ENCODE measurements around the gene RCL1.
"Not testable (repeated sequence)": the region's sequence is repeated elsewhere in the genome, so short reads cannot be mapped to it uniquely, and the experiment has no call there.

The RCL1 gene

DNA sequence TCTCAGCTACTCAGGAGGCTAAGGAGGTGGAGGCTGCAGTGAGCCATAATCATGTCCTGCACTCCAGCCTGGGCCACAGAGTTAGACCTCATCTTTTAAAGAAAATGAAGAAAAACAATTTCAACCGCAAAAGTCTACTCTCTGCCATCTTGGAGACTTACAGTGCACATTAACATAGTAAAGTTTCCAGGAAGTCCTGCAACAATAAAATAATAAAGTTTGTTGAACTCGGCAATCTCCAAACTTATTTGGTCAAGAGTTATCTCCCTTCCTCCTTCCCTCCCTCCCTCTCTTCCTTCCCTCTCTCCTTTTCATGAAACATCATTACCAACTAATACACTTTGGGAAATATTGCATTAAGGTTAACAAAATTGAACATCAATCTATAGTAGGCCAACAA, 98.2 kb downstream of the RCL1 start:
- no peak for TF ChIP-seq CTCF (IDR thresholded peaks at IDR 0.05; ENCODE audit: low read depth, low read length)
- no peak for DNase-seq (ENCODE audit: low read depth in 2 of 2)
- no peak overlapping the region for H3K4me3 ChIP-seq (replicated peaks in 1 of 2; ENCODE audit: low read depth in 2 of 2, low read length in 2 of 2)

- H3K4me3 ChIP-seq (replicated peaks in 1 of 2; ENCODE audit: low read depth in 2 of 2, low read length in 2 of 2): no peak overlapping the region
- no peak for TF ChIP-seq CTCF (IDR thresholded peaks at IDR 0.05; ENCODE audit: low read depth, low read length)
- DNase-seq (ENCODE audit: low read depth in 2 of 2): no peak
These were observed 98.9 kb downstream of the RCL1 start for GRCh38 chr9:4891674-4892073.

DNA sequence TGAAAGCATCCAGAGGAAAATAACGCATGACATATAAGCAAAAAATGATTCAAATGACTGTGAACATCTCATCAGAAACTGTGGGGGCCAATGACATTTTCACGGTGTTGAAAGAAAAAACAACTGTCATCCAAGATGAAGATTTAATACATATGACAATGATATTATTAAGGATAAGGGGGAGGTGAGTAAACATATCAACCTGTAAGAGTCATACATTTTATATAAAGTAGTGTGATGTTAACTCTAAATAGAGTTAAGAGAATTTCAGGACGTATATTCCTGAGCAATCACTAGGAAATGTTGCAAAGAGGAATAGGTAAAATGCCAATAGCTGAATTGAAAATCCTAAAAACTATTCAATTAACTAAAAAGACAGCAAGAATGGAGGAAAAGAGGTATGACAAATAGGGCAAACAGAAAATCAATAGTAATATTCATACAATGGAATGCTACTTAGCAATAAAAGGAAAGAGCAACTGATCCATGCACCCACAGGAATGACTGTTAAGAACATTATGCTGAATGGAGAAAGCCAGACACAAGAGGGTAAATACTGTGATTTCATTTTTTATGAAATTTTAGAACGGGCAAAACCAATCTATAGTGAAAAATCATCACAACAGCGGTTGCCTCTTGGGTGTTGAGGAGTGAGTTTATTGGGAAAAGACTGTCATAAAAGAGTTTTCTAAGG, 99.9 kb downstream of the RCL1 start:
- no peak for TF ChIP-seq CTCF (IDR thresholded peaks at IDR 0.05; ENCODE audit: low read depth, low read length)
- H3K4me3 ChIP-seq (replicated peaks in 1 of 2; ENCODE audit: low read depth in 2 of 2, low read length in 2 of 2): no peak overlapping the region
- DNase-seq (ENCODE audit: low read depth in 2 of 2): no peak

DNA sequence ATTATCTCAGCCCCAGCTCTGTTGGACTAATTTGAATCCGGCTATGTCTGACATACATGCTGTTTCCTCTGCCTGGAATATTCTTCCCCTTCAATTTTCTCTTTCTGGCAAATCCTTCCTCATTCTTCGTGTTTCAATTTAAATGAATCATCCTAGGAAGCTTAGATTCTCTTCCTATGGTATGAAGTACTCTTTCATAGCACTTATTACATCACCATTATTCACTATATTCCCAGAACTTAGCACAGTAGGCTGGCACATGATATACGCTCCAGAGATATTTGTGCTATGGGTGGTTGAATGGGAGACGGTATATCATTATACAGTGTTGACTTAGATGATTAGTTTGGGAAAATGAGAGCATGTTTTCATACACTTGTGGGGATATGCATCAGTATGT, 101.3 kb downstream of the RCL1 start:
- H3K4me3 ChIP-seq (replicated peaks in 1 of 2; ENCODE audit: low read depth in 2 of 2, low read length in 2 of 2): no peak overlapping the region
- TF ChIP-seq CTCF (IDR thresholded peaks at IDR 0.05; ENCODE audit: low read depth, low read length): no peak
- peak; percentile 63 to 80 for DNase-seq (ENCODE audit: low read depth in 2 of 2)

DNA sequence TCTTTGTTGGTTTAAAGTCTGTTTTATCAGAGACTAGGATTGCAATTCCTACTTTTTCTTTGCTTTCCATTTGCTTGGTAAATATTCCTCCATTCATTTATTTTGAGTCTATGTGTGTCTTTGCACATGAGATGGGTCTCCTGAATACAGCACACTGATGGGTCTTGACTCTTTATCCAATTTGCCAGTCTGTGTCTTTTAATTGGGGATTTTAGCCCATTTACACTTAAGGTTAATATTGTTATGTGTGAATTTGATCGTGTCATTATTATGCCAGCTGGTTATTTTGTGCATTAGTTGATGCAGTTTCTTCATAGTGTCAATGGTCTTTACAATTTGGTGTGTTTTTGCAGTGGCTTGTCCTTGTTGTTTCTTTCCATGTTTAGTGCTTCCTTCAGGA, 107.1 kb downstream of the RCL1 start:
- not testable (repeated sequence) for H3K4me3 ChIP-seq (replicated peaks in 1 of 2; ENCODE audit: low read depth in 2 of 2, low read length in 2 of 2); DNase-seq (ENCODE audit: low read depth in 2 of 2)

- peak overlapping the region in 1 of 2 donors; percentile 8 for H3K4me3 ChIP-seq (replicated peaks in 1 of 2; ENCODE audit: low read depth in 2 of 2, low read length in 2 of 2)
These were observed 108.8 kb downstream of the RCL1 start for GRCh38 chr9:4901401-4902134.

DNA sequence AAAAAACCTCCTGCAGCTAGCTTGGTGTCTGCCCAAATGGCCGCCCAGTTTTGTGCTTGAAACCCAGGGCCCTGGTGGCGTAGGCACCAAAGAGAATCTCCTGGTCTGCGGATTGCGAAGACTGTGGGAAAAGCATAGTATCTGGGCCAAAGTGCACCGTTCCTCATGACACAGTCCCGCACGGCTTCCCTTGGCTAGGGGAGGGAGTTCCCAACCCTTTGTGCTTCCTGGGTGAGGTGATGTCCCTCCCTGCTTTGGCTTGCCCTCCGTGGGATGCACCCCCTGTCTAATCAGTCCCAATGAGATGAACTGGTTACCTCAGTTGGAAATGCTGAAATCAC, 109.4 kb downstream of the RCL1 start:
- no peak for TF ChIP-seq CTCF (IDR thresholded peaks at IDR 0.05; ENCODE audit: low read depth, low read length)
- H3K4me3 ChIP-seq (replicated peaks in 1 of 2; ENCODE audit: low read depth in 2 of 2, low read length in 2 of 2): no peak overlapping the region
- DNase-seq (ENCODE audit: low read depth in 2 of 2): no peak

More at GRCh38 chr9:4901401-4902134, 108.8 kb downstream of the RCL1 start:
- peak; percentile 51 to 57 for DNase-seq (ENCODE audit: low read depth in 2 of 2)
